NCI-H2029 treated with DMSO at 0.1 percent for 48 hours (cell line): ENCODE data around the gene RARRES2.

Source experiments
- DNase-seq: peaks from one replicate; lab custom pipeline; 2025; lab: John Stamatoyannopoulos, UW

The RARRES2 gene

GRCh38 chr7:150337659-150338081 lies 3.8 kb downstream of the RARRES2 start:
- no peak for DNase-seq

- no peak for DNase-seq
These were observed 4.2 kb downstream of the RARRES2 start for GRCh38 chr7:150337179-150337578.

GRCh38 chr7:150336746-150337145 lies 4.7 kb downstream of the RARRES2 start:
- DNase-seq, result no peak

DNA sequence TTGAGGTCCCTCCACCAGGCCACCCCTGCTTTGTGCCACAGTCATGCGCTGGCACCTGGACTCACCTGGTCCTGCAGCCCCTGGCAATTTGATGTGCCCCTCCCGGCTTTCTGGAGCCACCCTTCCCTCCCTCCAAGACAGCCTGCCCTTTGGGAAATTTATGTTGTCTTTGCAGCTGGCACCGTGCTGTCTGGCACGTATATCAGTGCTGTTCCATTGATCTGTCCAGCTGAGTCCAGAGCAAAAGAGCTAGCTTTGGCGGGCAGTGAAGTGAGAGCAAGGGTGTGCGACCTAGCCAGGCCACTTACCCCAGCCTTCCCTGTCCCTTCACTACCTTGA lies 5.7 kb downstream of the RARRES2 start:
- no peak for DNase-seq

- DNase-seq, result no peak
These were observed 6.2 kb downstream of the RARRES2 start for GRCh38 chr7:150335108-150335773.

GRCh38 chr7:150334108-150334507 lies 7.3 kb downstream of the RARRES2 start:
- DNase-seq, result no peak

DNA sequence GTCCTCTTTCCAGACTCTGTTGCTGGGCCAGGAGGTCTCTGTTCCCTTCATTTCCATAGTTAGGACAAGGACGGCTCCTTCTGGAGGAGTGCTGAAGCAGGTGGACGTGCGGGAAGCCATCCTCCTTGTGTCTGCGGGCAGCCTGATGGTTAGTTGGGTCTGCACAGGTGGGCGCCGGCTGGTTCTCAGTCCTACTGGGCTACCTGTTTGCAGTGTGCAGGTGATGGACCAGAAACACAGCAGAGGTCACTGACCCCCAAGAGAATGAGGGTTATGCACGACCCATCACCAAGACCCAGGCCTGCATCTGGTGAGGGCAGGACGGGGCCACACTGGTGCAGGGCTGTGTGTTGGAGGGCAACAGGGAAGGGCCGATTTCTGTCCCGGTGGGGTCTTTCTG lies 7.8 kb downstream of the RARRES2 start:
- DNase-seq, result no peak

DNA sequence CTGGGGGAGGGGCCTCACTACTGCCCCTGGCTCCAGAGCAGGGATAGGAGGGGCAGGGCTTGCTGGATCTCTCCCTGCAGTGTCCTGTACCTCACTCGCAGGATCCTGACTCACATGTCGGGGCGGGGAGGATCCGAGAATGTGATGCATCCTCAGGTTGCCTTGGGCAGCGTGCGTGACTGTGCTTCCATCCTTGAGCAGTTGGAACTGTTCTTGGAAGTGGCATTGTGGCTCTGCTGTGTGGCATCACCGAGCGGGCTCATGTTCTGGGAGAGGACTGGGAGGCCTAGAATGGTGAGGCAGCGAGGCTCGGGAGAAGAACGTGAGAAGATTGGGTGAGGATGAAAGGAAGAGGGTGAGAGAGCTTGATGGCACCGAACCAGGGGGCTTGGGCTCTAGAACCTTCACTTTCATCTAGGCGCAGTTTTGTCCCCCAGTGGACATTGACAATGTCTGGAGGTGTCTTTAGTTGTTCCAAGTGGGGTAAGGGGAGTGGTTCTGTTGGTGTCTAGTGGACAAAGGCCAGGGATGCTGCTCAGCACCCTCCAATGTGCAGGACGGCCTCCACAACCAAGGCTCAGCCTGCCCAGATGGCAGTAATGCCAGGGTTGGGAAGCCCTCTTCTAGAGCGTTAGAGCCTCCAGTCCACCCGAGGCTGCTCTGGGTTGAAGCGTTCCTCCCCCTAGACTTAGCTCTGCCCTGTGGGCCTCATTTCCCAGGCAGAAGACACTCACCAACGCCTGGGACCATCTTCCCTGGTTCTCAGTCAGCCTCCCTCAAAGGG lies 8.4 kb downstream of the RARRES2 start:
- no peak for DNase-seq

GRCh38 chr7:150330211-150330885 lies 11.1 kb downstream of the RARRES2 start:
- no peak for DNase-seq

DNA sequence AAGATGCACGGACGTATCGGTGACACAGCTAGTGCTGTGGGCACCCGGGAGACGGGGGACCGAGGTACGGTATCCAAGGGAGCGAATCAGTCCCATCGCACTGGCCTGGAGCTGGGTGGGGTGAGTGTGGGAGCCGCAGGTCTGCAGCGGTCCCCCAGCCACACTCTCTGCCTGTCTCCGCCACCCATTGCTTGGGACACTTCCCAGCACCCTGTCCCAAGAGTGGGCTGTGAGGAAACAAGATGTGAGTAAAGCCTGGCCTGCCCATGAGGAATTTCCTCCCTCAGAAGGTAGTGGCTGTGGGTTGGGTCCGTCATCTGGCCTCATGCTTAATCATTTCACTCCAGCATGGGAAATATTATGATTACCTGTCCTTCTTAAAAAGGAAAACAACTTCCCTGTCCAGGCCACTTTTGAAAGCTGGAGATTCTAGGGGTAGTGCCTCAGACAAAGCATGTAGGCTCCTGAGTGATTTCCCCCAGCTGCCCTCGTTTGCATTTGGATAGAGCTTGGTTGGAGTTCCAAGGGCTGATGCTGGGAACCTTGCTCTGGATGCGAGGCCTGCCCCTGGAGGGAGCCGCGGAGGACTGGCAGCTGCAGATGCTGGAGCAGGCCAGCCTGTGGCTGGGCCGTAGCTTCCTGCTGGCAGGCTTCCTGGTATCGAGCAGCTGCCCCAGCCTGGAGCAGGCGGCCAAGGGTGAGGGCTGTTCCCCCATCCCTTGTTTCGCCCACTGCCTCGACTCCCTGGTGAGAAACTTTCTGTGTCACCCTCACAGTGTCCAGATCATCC lies 11.9 kb downstream of the RARRES2 start:
- DNase-seq, result no peak

- DNase-seq, result no peak
These were observed 14.1 kb downstream of the RARRES2 start for GRCh38 chr7:150327308-150327707.

- no peak for DNase-seq
These were observed 14.7 kb downstream of the RARRES2 start for GRCh38 chr7:150326657-150327268.

GRCh38 chr7:150325901-150326300 lies 15.5 kb downstream of the RARRES2 start:
- DNase-seq, result no peak

GRCh38 chr7:150325110-150325611 lies 16.3 kb downstream of the RARRES2 start:
- DNase-seq, result no peak

- no peak for DNase-seq
These were observed 17.0 kb downstream of the RARRES2 start for GRCh38 chr7:150324373-150324961.

DNA sequence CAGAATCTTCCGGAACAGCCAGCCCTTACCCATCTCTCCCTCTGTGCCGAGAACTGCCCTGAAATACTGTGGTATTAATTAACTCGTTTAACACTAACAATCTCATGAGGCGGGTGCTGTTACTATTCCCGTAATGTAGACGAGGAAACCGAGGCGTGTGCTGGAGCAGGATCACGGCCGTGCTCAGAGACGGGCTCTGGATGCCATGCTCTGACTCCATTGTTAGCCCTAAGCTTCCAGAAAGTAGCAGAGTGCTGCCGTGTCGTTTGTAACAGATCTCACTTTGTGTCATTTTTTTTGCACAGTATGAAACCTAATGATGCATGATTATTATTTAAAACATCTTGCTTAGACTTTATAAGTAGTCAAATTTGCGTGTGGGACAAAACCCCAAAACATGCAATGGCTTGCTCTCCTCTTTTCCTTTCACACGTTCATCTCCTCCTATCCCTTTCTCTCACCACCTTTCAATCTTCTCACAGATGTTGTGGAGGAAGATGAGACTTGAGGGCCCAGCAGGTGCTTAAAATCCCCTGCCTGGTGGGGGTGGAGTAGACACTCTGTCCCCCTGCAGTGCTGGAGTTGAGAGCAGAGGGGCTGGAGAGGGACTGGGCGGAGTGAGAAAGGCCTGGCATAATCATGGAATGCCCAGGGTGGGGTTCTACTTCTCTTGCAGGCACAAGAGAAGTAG lies 17.6 kb downstream of the RARRES2 start:
- DNase-seq, result no peak

DNA sequence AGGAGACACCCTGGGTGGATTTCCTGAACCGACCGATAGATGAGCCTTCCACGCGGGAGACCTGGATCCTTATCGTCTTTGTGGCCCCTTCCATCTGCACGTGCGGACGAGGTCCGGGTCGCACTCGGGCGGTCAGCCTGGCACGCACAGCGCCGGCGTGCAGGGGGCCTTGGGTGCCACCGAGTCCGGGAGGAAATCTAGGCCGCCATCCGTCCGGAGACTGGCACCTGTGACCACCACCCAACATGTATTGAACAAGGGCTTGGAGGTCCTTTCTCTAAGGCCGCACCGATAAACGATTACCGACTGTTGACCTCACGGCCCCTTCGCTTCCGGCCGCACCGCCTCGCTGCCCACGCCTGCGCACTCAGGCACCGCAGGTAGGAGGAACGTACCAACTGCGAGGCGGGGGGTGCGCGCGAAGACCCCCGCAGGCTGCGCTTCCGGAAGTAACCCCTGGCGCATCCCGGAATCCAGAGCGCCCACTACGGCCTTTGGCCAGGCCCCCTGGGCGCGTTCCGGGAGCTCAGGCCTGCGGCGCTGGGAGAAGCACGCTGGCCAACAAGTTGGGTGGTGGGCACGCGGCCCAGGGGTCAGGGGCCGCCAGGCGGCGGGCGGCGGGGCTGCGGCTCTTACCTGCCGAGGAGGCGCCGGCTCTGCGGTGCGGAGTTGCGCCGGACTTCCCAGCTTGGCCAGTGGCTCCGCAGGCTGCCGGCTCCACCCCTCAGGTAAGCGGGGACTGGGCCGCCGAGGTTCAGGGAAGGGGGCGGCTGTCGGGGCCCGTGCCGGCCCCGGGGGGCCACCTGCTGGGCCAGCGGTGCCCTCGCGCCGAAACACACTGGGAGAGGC lies 18.4 kb downstream of the RARRES2 start, which contains the start of the genes ACTR3C and LRRC61:
TSS of gene ACTR3C (minus strand) at position 713 of the 849 bp plus-strand sequence. CDS start 28,249 bp downstream, outside the sequence.
TSS of gene LRRC61 (plus strand) at position 523 of the 849 bp plus-strand sequence. CDS start 13,507 bp downstream, outside the sequence.
- peak; percentile 51 for DNase-seq

- DNase-seq, result peak; percentile 45
These were observed 19.2 kb downstream of the RARRES2 start for GRCh38 chr7:150322114-150322832.

DNA sequence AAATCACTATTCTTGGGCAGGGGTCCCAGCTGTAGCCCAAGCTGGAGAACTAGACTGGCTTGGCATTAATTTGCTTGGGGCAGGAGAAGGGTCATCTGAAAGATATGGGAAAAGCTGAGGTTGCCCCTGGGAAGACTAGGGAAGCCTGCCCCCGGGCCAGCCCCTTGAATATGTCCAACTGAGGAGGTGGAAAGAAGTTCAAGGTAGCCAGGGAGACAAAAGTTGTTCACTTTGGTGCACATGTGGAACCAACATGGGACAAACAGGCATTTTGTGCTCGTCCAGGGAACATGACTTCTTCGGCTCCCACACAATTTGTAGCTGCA lies 19.7 kb downstream of the RARRES2 start:
- DNase-seq, result no peak
